GM12892 (cell line): ENCODE data around the gene PHYHIPL.

ENCODE experiments used
- POLR2A ChIP-seq: IDR thresholded peaks from 2 replicates; pipeline ENCODE4 v1.6.1; 2011; ENCODE audit warnings: low read depth, low read length, control low read depth
- TAF1 ChIP-seq: IDR thresholded peaks from 2 replicates; pipeline ENCODE4 v1.6.1; 2011; ENCODE audit warnings: low read depth, mild to moderate bottlenecking, control low read depth, low read length, borderline replicate concordance

DNA sequence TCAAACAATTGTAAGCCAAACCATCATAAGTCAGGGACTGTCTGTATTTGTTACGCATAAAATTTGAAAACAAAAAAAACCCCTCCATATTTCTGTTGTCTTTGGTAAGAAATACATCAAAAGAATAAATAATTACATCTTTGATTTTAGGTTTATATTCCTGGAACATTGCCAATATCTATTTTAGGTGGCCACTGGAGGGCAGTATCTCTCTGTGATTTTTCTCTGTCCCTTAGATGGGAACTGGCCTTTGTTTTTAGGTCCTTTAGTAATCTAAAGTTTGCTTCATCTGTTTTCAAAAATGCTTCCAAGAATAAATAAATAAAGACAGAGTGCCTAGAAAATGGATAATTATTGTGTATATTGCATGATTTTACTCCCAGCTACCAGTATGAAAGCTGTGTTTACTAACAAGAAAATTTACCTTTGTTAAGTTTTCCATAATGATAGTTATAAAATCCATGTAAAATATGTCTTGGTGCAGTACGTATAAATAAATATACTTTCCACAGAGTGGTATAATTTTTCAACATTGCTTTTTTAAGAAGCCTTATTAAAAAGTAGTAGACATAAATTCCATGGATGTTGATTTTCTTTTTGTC, 64.2 kb downstream of the PHYHIPL start:
- TF ChIP-seq TAF1 (no peak), POLR2A (no peak)
